ENCODE measurements around the gene PNMA8B. TPM values are rescaled to one million over a fixed set of nuclear protein-coding genes. Genes with fewer than 3 reads are reported as not detected.
"Not testable (repeated sequence)": the region's sequence is repeated elsewhere in the genome, so short reads cannot be mapped to it uniquely, and the experiment has no call there.

Gene PNMA8B
- total and polyA plus RNA-seq, 2 donors (not counting 3 experiments of a cell fraction or from before 2014, with no cell fraction given), result 0.11 TPM; not detected in 1

DNA sequence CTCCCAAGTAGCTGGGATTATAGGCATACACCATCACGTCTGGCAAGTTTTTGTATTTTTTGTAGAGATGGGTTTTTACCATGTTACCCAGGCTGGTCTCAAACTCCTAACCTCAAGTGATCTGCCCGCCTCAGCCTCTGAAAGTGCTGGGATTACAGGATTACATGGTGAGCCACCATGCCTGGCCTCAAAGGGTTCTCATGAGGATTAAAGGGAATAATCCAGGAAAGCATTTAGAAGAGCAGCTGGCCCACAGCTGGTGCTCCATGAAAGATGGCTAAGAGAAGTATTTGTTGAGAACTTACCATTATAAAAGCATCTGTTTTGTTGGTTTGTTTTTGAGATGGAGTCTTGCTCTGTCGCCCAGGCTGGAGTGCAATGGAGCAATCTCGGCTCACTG, 1.2 kb upstream of the PNMA8B start:
- H3K9me3 ChIP-seq (replicated peaks; ENCODE audit: control insufficient read depth, insufficient read depth, low read length); DNase-seq (ENCODE audit: low read depth, low spot score); dilution Hi-C loops (cut with MboI; ENCODE audit: extremely low pct_ligation_motif_present, low sequenced_read_pairs); H3K4me3 ChIP-seq (replicated peaks in 1 of 3; ENCODE audit: insufficient read depth in 1 of 3, low read depth in 1 of 3, low read length in 3 of 3); H4K20me1 ChIP-seq (replicated peaks; ENCODE audit: control insufficient read depth, extremely low read depth, insufficient read depth, low read length); FAIRE-seq; BruUV-seq (replicated peaks); H3K4me1 ChIP-seq (ENCODE audit: control insufficient read depth, extremely low read depth, insufficient read depth, low read length); H3K9me1 ChIP-seq (replicated peaks; ENCODE audit: control insufficient read depth, extremely low read depth, insufficient read depth, low read length); H3K9ac ChIP-seq (replicated peaks; ENCODE audit: extremely low read depth, insufficient read depth, low read length); intact Hi-C loops (cut with micrococcal nuclease); H2AFZ ChIP-seq (ENCODE audit: low read depth, low read length); H3K4me2 ChIP-seq (ENCODE audit: insufficient read depth, low read length); CTCF ChIA-PET; POLR2A ChIA-PET; H3K36me3 ChIP-seq (ENCODE audit: control insufficient read depth in 2 of 2, extremely low read depth in 1 of 2, insufficient read depth in 2 of 2, low read length in 2 of 2); H3K79me2 ChIP-seq (ENCODE audit: control insufficient read depth, insufficient read depth, low read length); H3K27ac ChIP-seq (ENCODE audit: insufficient read depth, low read depth, low read length): not testable (repeated sequence)
- peaks cover 40 to 48% of the 10 kb centered on the region in 2 experiments for H3K27me3 ChIP-seq (ENCODE audit: control insufficient read depth in 2 of 2, insufficient read depth in 2 of 2, low read length in 2 of 2)

DNA sequence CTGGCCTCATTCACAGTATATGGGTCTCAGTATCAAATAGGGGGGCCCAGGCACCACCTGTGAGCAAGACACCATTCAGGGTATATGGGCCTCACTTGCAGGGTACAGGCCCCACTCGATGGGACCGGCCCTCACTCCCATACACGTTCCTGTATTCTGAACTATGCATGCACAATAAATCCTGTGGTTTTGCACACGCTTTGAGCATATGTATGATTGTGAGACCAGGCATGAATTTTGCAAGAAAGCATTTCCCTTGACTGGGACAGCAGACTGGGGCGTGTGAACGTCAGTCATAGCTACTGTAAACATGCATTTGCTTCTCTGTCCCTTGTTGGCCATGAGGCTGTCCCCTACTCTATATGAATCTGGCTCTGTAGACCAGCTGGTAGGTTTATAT, 637 bp upstream of the PNMA8B start:
- no peak overlapping the region for H3K27ac ChIP-seq (ENCODE audit: insufficient read depth, low read depth, low read length)
- no peaks in the 10 kb centered on the region for H4K20me1 ChIP-seq (replicated peaks; ENCODE audit: control insufficient read depth, extremely low read depth, insufficient read depth, low read length)
- H3K36me3 ChIP-seq (ENCODE audit: control insufficient read depth in 2 of 2, extremely low read depth in 1 of 2, insufficient read depth in 2 of 2, low read length in 2 of 2), result no peaks in the 10 kb centered on the region
- H3K9me1 ChIP-seq (replicated peaks; ENCODE audit: control insufficient read depth, extremely low read depth, insufficient read depth, low read length), result no peaks in the 10 kb centered on the region
- no peak overlapping the region for H3K4me3 ChIP-seq (replicated peaks in 1 of 3; ENCODE audit: insufficient read depth in 1 of 3, low read depth in 1 of 3, low read length in 3 of 3)
- BruUV-seq (replicated peaks), result no TSS peak
- CTCF ChIA-PET, result no interaction called here
- H2AFZ ChIP-seq (ENCODE audit: low read depth, low read length), result no peak overlapping the region
- no peak for FAIRE-seq
- intact Hi-C loops (cut with micrococcal nuclease), result no loop called here
- H3K4me1 ChIP-seq (ENCODE audit: control insufficient read depth, extremely low read depth, insufficient read depth, low read length), result peaks cover 6% of the 10 kb centered on the region
- no peak for TF ChIP-seq POLR2AphosphoS5 (IDR thresholded peaks at IDR 0.05; ENCODE audit: insufficient read depth, low read depth, low read length)
- TF ChIP-seq EZH2 (IDR thresholded peaks at IDR 0.05; ENCODE audit: borderline replicate concordance, low read depth, low read length, severe bottlenecking), result no peak
- TF ChIP-seq POLR2A (IDR thresholded peaks at IDR 0.05; ENCODE audit: low read depth, low read length), result no peak
- TF ChIP-seq JUN (IDR thresholded peaks at IDR 0.05; ENCODE audit: borderline replicate concordance, insufficient read depth, insufficient read length, low read depth), result no peak
- no peak for TF ChIP-seq FOS (IDR thresholded peaks at IDR 0.05; ENCODE audit: borderline replicate concordance, insufficient read depth, low read length)
- TF ChIP-seq MYC (IDR thresholded peaks at IDR 0.05; ENCODE audit: low read depth, low read length), result no peak
- POLR2A ChIA-PET, result no interaction called here
- H3K79me2 ChIP-seq (ENCODE audit: control insufficient read depth, insufficient read depth, low read length), result no peaks in the 10 kb centered on the region
- H3K27me3 ChIP-seq (ENCODE audit: control insufficient read depth in 2 of 2, insufficient read depth in 2 of 2, low read length in 2 of 2), result peaks cover 46 to 52% of the 10 kb centered on the region in 2 experiments
- dilution Hi-C loops (cut with MboI; ENCODE audit: extremely low pct_ligation_motif_present, low sequenced_read_pairs), result no loop called here
- no peaks in the 10 kb centered on the region for H3K9me3 ChIP-seq (replicated peaks; ENCODE audit: control insufficient read depth, insufficient read depth, low read length)
- no peak overlapping the region for H3K9ac ChIP-seq (replicated peaks; ENCODE audit: extremely low read depth, insufficient read depth, low read length)
- no peak overlapping the region for H3K4me2 ChIP-seq (ENCODE audit: insufficient read depth, low read length)
- DNase-seq (ENCODE audit: low read depth, low spot score), result no peak

Measured in endothelial cell of umbilical vein (primary cell).